ENCODE results near the gene OXTR. TPM values are rescaled to one million over a fixed set of nuclear protein-coding genes. Genes with fewer than 3 reads are reported as not detected.

Gene OXTR
- total and polyA plus RNA-seq, 2 of the 4 experiments (the other 2 are of a cell fraction) = 42.8 to 56.1 TPM

- H3K18ac ChIP-seq (ENCODE audit: low read depth, low read length) = peak overlapping the region; percentile 34; the same call in 1 of the 2 replicates
- 0 out of 2 replicates have a peak overlapping the region, but pooled peaks have one; percentile 21 for H2AK5ac ChIP-seq (ENCODE audit: low read depth, low read length)
- intact Hi-C loops (cut with micrococcal nuclease) = no loop called here
- H3K23ac ChIP-seq (ENCODE audit: low read depth, low read length) = no peak overlapping the region
- BruUV-seq (replicated peaks) = no TSS peak
- DNase-seq (peak; percentile 92), ATAC-seq (ENCODE audit: low read depth) (peak; percentile 80)
- WGBS, 2 experiments (ENCODE audit: extremely low coverage in 2 of 2, insufficient read length in 1 of 2) = 30% methylated on average over 2 of the region's 4 CpGs; no CpG with 5 or more reads in 1 of the 2 experiments
- H3K4me3 ChIP-seq (ENCODE audit: insufficient read depth, low read depth, low read length) = no peak overlapping the region
- H3K9me1 ChIP-seq (ENCODE audit: insufficient read depth, low read length) = 0 out of 2 replicates have a peak, but pooled peaks cover 6% of the 10 kb centered on the region
- no peak overlapping the region for H2BK120ac ChIP-seq (ENCODE audit: low read depth, low read length)
- 0 out of 2 replicates have a peak overlapping the region, but pooled peaks have one; percentile 2 for H3K14ac ChIP-seq (replicated peaks; ENCODE audit: low read depth, low read length)
- no peaks in the 10 kb centered on the region for H3K9me3 ChIP-seq (ENCODE audit: control insufficient read depth, insufficient read depth, low read length)
- H2BK5ac ChIP-seq (ENCODE audit: low read depth, low read length, poor library complexity, severe bottlenecking) = peak overlapping the region; percentile 78
- no peak overlapping the region for H2AK9ac ChIP-seq (replicated peaks; ENCODE audit: low read depth, low read length, poor library complexity)
- no peaks in the 10 kb centered on the region for H3K36me3 ChIP-seq (ENCODE audit: control insufficient read depth, insufficient read depth, low read length)
- no peak overlapping the region for H2AFZ ChIP-seq (replicated peaks; ENCODE audit: low read length, poor library complexity)
- 0 out of 2 replicates have a peak overlapping the region, but pooled peaks have one; percentile 33 for H3K27ac ChIP-seq (ENCODE audit: insufficient read depth, low read length)
- no peaks in the 10 kb centered on the region for H3K27me3 ChIP-seq (ENCODE audit: control insufficient read depth, insufficient read depth, low read length)
- no peaks in the 10 kb centered on the region for H4K20me1 ChIP-seq (ENCODE audit: insufficient read depth, low read length)
- H3K4me1 ChIP-seq (ENCODE audit: control insufficient read depth, insufficient read depth, low read length) = peaks cover 4% of the 10 kb centered on the region
- peak overlapping the region; percentile 45; the same call in 1 of the 2 replicates for H4K5ac ChIP-seq (ENCODE audit: low read depth, low read length)
- H3K4me2 ChIP-seq (ENCODE audit: low read depth, low read length) = no peak overlapping the region
- no peak overlapping the region; the same call in 1 of the 2 replicates for H3K9ac ChIP-seq (ENCODE audit: low read depth, low read length)
- H4K8ac ChIP-seq (ENCODE audit: low read depth in 2 of 2, low read length in 2 of 2) = peak overlapping the region; percentile 50 to 79; a peak in 2 of 4 replicates
- no peak overlapping the region for H3K4ac ChIP-seq (ENCODE audit: low read depth, low read length)
- H3K56ac ChIP-seq (ENCODE audit: extremely low read depth, insufficient read depth, low read length) = no peak overlapping the region
- peak overlapping the region; percentile 33; the same call in 1 of the 3 replicates for H2BK15ac ChIP-seq (ENCODE audit: low read depth, low read length)
- ChIA-PET CTCF (interaction anchor here (0.8 kb wide), 1 partner anchor 17 kb away, joined by 3 read pairs; no protein-coding TSS in a partner anchor), POLR2A (ENCODE audit: unreplicated experiment) (no interaction called here)
- TF ChIP-seq CHD1 (IDR thresholded peaks at IDR 0.05; ENCODE audit: low read depth, low read length) = no peak
- no peak for TF ChIP-seq USF2 (IDR thresholded peaks at IDR 0.05; ENCODE audit: low read depth, low read length)
- peak; percentile 7; the same call in 1 of the 2 replicates for TF ChIP-seq BHLHE40 (IDR thresholded peaks at IDR 0.05; ENCODE audit: low read depth, low read length)
- TF ChIP-seq MXI1 (IDR thresholded peaks at IDR 0.05; ENCODE audit: borderline replicate concordance, low read depth, low read length) = no peak
- 0 out of 2 replicates have a peak, but pooled peaks have one; percentile 7 for TF ChIP-seq FOS (IDR thresholded peaks at IDR 0.05; ENCODE audit: low read depth, low read length)
- TF ChIP-seq, protein P1, sequence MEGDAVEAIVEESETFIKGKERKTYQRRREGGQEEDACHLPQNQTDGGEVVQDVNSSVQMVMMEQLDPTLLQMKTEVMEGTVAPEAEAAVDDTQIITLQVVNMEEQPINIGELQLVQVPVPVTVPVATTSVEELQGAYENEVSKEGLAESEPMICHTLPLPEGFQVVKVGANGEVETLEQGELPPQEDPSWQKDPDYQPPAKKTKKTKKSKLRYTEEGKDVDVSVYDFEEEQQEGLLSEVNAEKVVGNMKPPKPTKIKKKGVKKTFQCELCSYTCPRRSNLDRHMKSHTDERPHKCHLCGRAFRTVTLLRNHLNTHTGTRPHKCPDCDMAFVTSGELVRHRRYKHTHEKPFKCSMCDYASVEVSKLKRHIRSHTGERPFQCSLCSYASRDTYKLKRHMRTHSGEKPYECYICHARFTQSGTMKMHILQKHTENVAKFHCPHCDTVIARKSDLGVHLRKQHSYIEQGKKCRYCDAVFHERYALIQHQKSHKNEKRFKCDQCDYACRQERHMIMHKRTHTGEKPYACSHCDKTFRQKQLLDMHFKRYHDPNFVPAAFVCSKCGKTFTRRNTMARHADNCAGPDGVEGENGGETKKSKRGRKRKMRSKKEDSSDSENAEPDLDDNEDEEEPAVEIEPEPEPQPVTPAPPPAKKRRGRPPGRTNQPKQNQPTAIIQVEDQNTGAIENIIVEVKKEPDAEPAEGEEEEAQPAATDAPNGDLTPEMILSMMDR (conservative IDR thresholded peaks at IDR 0.05; ENCODE audit: low read depth, low read length) = no peak
- TF ChIP-seq CEBPB (IDR thresholded peaks at IDR 0.05; ENCODE audit: low read depth, low read length) = peak; percentile 83
- TF ChIP-seq RAD21 (IDR thresholded peaks at IDR 0.05; ENCODE audit: low read length) = no peak
- peak overlapping the region; percentile 56; the same call in 1 of the 2 replicates for H4K91ac ChIP-seq (ENCODE audit: insufficient read depth, low read depth, low read length)
- H2BK20ac ChIP-seq (ENCODE audit: low read depth, low read length) = no peak overlapping the region
- in situ Hi-C loops (cut with MboI; ENCODE audit: low sequenced_read_pairs) = loop anchor here (10.0 to 25.0 kb wide), 2 partner anchors 188 to 536 kb away; partner anchors contain the start of gene RAD18
- dilution Hi-C loops (cut with HindIII; ENCODE audit: low sequenced_read_pairs, unreplicated experiment) = no loop called here
- no peaks in the 10 kb centered on the region for H3K79me1 ChIP-seq (ENCODE audit: low read depth in 1 of 2, low read length in 2 of 2)
Observed at GRCh38 chr3:8776406-8776805, 7.0 kb upstream of the OXTR start.

All from IMR-90 (cell line).